ENCODE data around the gene SCD. TPM values are rescaled to one million over a fixed set of nuclear protein-coding genes. Genes with fewer than 3 reads are reported as not detected.
A peak's percentile ranks its signal among the peaks of the same experiment; 100 is the strongest.

SCD gene
- total and polyA plus RNA-seq, 12 donors: 44.2 to 979 (median 221) TPM

DNA sequence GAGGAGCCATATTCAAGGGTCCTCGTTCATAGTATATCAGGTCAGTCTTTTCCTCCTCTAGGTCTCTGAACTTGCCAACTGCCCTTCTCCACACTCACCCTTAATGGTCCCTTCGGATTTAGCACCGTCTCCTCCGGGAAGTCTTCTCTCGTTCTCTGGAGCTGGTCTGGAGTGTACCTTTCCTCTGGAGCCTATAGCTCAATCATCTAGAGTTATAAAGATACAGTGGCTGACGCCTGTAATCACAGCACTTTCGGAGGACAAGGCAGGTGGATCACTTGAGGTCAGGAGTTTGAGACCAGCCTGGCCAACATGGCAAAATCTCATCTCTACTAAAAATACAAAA, 4.4 kb upstream of the SCD start:
- no peaks in the 10 kb centered on the region for H3K36me3 ChIP-seq (replicated peaks in 1 of 2)
- no peak overlapping the region for H3K4me3 ChIP-seq
- DNase-seq: no peak
- H3K27ac ChIP-seq: no peak overlapping the region
- WGBS, 4 donors: 80 to 89% (median 80%) methylated on average over 7 of the region's 7 CpGs
- no peak for TF ChIP-seq POLR2A (IDR thresholded peaks at IDR 0.05)
- intact Hi-C loops (cut with DNase I): no loop called here
- H3K27me3 ChIP-seq: no peaks in the 10 kb centered on the region
- H3K9me3 ChIP-seq (replicated peaks in 1 of 3): no peaks in the 10 kb centered on the region
- peaks cover 11 to 19% of the 10 kb centered on the region in 2 donors for H3K4me1 ChIP-seq (replicated peaks in 1 of 2)

GRCh38 chr10:100344241-100344788, 2.7 kb upstream of the SCD start:
- no peak for DNase-seq
- Histone ChIP-seq H3K9me3 (replicated peaks in 1 of 3) (no peaks in the 10 kb centered on the region), H3K27me3 (no peaks in the 10 kb centered on the region), H3K36me3 (replicated peaks in 1 of 2) (no peaks in the 10 kb centered on the region), H3K4me1 (replicated peaks in 1 of 2) (peaks cover 27 to 35% of the 10 kb centered on the region in 2 donors), H3K4me3 (no peak overlapping the region), H3K27ac (no peak overlapping the region)
- WGBS, 4 donors: 77 to 92% (median 79%) methylated on average over 3 of the region's 3 CpGs
- intact Hi-C loops (cut with DNase I): no loop called here
- no peak for TF ChIP-seq POLR2A (IDR thresholded peaks at IDR 0.05)
- no peak for TF ChIP-seq CTCF (IDR thresholded peaks at IDR 0.05)

- H3K27me3 ChIP-seq: no peaks in the 10 kb centered on the region
- peak in 1 of 6 experiments; percentile 6 for TF ChIP-seq CTCF (IDR thresholded peaks at IDR 0.05)
- peak in 1 of 2 donors; percentile 48 for TF ChIP-seq POLR2A (IDR thresholded peaks at IDR 0.05)
- no peaks in the 10 kb centered on the region for H3K36me3 ChIP-seq (replicated peaks in 1 of 2)
- H3K4me1 ChIP-seq (replicated peaks in 1 of 2): peaks cover 40 to 49% of the 10 kb centered on the region in 2 donors
- H3K4me3 ChIP-seq: peak overlapping the region in 2 of 4 donors; percentile 65 to 92
- whole genome bisulfite sequencing, 4 donors: 39 to 47% (median 44%) methylated on average over 9 of the region's 9 CpGs
- peak; percentile 46 to 80 (median 75) for DNase-seq
- intact Hi-C loops (cut with DNase I): no loop called here
- H3K27ac ChIP-seq: peak overlapping the region in 3 of 5 donors; percentile 66 to 85 (median 82)
- H3K9me3 ChIP-seq (replicated peaks in 1 of 3): no peaks in the 10 kb centered on the region
Measured at GRCh38 chr10:100345570-100346330, 1.3 kb upstream of the SCD start.

DNA sequence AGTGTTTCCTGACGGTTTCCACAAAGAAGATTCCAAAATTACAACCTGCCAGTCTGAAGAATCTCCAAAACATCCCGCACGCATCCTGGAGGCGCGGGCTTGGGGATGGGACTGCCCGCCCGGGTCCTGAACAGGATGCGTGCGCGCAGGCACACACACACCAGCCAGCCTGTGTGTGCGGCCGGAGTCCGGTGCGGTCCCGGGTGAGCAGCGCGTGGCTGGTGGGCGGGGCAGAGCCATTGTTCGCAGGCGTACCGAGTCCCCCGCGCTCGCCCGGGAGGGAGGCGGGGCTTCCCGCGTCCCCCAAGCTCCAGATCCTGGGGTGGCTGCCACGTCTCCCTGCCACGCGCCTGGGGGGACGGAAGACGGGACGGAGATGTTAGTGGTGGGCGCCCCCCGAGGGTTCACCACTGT, 675 bp upstream of the SCD start:
- Histone ChIP-seq H3K4me1 (replicated peaks in 1 of 2) (peaks cover 45 to 48% of the 10 kb centered on the region in 2 donors), H3K9me3 (replicated peaks in 1 of 3) (no peaks in the 10 kb centered on the region), H3K36me3 (replicated peaks in 1 of 2) (no peaks in the 10 kb centered on the region), H3K27me3 (no peaks in the 10 kb centered on the region), H3K4me3 (peak overlapping the region in 2 of 4 donors; percentile 65 to 92), H3K27ac (peak overlapping the region in 4 of 5 donors; percentile 37 to 85 (median 74))
- no peak for TF ChIP-seq POLR2A (IDR thresholded peaks at IDR 0.05)
- TF ChIP-seq CTCF (IDR thresholded peaks at IDR 0.05): no peak
- peak; percentile 58 to 90 (median 82) for DNase-seq
- intact Hi-C loops (cut with DNase I): no loop called here
- 0 to 2% (median 0%) methylated on average over 1 to 36 of the region's 36 CpGs for WGBS, 4 donors

Data from adrenal gland (tissue), 12 donors.